ENCODE data around the gene DNAJC28.
"Not testable (repeated sequence)": the region's sequence is repeated elsewhere in the genome, so short reads cannot be mapped to it uniquely, and the experiment has no call there.

The DNAJC28 gene

GRCh38 chr21:33452362-33452761, 39.2 kb downstream of the DNAJC28 start:
- H3K9me3 Mint-ChIP-seq = no peaks in the 10 kb centered on the region
- TF ChIP-seq CTCF (IDR thresholded peaks at IDR 0.05; ENCODE audit: unreplicated experiment in 3 of 3) = no peak
- H3K4me1 Mint-ChIP-seq = no peaks in the 10 kb centered on the region
- H3K36me3 Mint-ChIP-seq (ENCODE audit: low read depth) = peaks cover 26% of the 10 kb centered on the region
- H3K4me3 Mint-ChIP-seq = no peak overlapping the region
- H3K27me3 Mint-ChIP-seq (ENCODE audit: low read depth) = no peaks in the 10 kb centered on the region
- no peak overlapping the region for H3K27ac Mint-ChIP-seq

GRCh38 chr21:33451634-33452071, 39.9 kb downstream of the DNAJC28 start:
- TF ChIP-seq CTCF (IDR thresholded peaks at IDR 0.05; ENCODE audit: unreplicated experiment in 3 of 3) = no peak
- H3K4me3 Mint-ChIP-seq = no peak overlapping the region
- H3K27ac Mint-ChIP-seq = no peak overlapping the region
- H3K4me1 Mint-ChIP-seq = no peaks in the 10 kb centered on the region
- H3K9me3 Mint-ChIP-seq = no peaks in the 10 kb centered on the region
- no peaks in the 10 kb centered on the region for H3K27me3 Mint-ChIP-seq (ENCODE audit: low read depth)
- H3K36me3 Mint-ChIP-seq (ENCODE audit: low read depth) = peaks cover 29% of the 10 kb centered on the region

- Mint-ChIP-seq H3K27me3 (ENCODE audit: low read depth) (no peaks in the 10 kb centered on the region), H3K27ac (no peak overlapping the region), H3K36me3 (ENCODE audit: low read depth) (peaks cover 29% of the 10 kb centered on the region), H3K4me3 (no peak overlapping the region), H3K9me3 (no peaks in the 10 kb centered on the region), H3K4me1 (peaks cover 5% of the 10 kb centered on the region)
- TF ChIP-seq CTCF (IDR thresholded peaks at IDR 0.05; ENCODE audit: unreplicated experiment in 3 of 3) = no peak
Measured at GRCh38 chr21:33449616-33450015, 41.9 kb downstream of the DNAJC28 start.

- peaks cover 15% of the 10 kb centered on the region for H3K36me3 Mint-ChIP-seq (ENCODE audit: low read depth)
- H3K27me3 Mint-ChIP-seq (ENCODE audit: low read depth); H3K4me3 Mint-ChIP-seq; H3K9me3 Mint-ChIP-seq; H3K27ac Mint-ChIP-seq: not testable (repeated sequence)
- H3K4me1 Mint-ChIP-seq = peaks cover 18% of the 10 kb centered on the region
Measured at GRCh38 chr21:33446620-33447019, 44.9 kb downstream of the DNAJC28 start.

- Mint-ChIP-seq H3K27me3 (ENCODE audit: low read depth) (no peaks in the 10 kb centered on the region), H3K27ac (no peak overlapping the region), H3K4me3 (no peak overlapping the region), H3K4me1 (peaks cover 24% of the 10 kb centered on the region), H3K36me3 (ENCODE audit: low read depth) (peaks cover 15% of the 10 kb centered on the region), H3K9me3 (no peaks in the 10 kb centered on the region)
- TF ChIP-seq CTCF (IDR thresholded peaks at IDR 0.05; ENCODE audit: unreplicated experiment in 3 of 3) = no peak
Measured at GRCh38 chr21:33444499-33444898, 47.0 kb downstream of the DNAJC28 start.

GRCh38 chr21:33443194-33443593, 48.3 kb downstream of the DNAJC28 start:
- H3K9me3 Mint-ChIP-seq = no peaks in the 10 kb centered on the region
- H3K4me1 Mint-ChIP-seq = peaks cover 24% of the 10 kb centered on the region
- no peak for TF ChIP-seq CTCF (IDR thresholded peaks at IDR 0.05; ENCODE audit: unreplicated experiment in 3 of 3)
- no peaks in the 10 kb centered on the region for H3K27me3 Mint-ChIP-seq (ENCODE audit: low read depth)
- peak overlapping the region in 1 of 3 experiments; percentile 22 for H3K27ac Mint-ChIP-seq
- peaks cover 16% of the 10 kb centered on the region for H3K36me3 Mint-ChIP-seq (ENCODE audit: low read depth)
- no peak overlapping the region for H3K4me3 Mint-ChIP-seq
